Measurements from ENCODE around the gene CCL17.
A peak's percentile ranks its signal among the peaks of the same experiment; 100 is the strongest.

The CCL17 gene

GRCh38 chr16:57427307-57427706 is 22.7 kb downstream of the CCL17 start:
- H3K27ac ChIP-seq (ENCODE audit: extremely low read depth, low read depth, low read length), result no peak overlapping the region
- ChIA-PET POLR2A (interaction anchor here (1.2 kb wide), 1 partner anchor 35 kb away, joined by 3 read pairs; the partner anchor contains the start of gene POLR2C), CTCF (interaction anchor here (2.3 to 11.5 kb wide), 2 partner anchors 9 to 124 kb away, joined by 16 to 290 read pairs; no protein-coding TSS in a partner anchor)
- peak; percentile 69 for TF ChIP-seq KLF1 (tag by site-specific recombination; IDR thresholded peaks at IDR 0.05)
- no peak for TF ChIP-seq TCF7L2 (IDR thresholded peaks at IDR 0.05; ENCODE audit: borderline replicate concordance, low read depth, low read length)
- peaks cover 22 to 55% of the 10 kb centered on the region in 2 experiments for H3K36me3 ChIP-seq (ENCODE audit: control insufficient read depth in 2 of 2, insufficient read depth in 1 of 2, low read length in 2 of 2)
- H3K4me1 ChIP-seq (ENCODE audit: control insufficient read depth, insufficient read depth, low read length), result no peaks in the 10 kb centered on the region
- no peak overlapping the region for H3K4me3 ChIP-seq (ENCODE audit: low read depth, low read length)
- H3K9me3 ChIP-seq (ENCODE audit: control insufficient read depth, insufficient read depth, low read depth, low read length), result no peaks in the 10 kb centered on the region

- H3K4me1 ChIP-seq (ENCODE audit: control insufficient read depth, insufficient read depth, low read length), result no peaks in the 10 kb centered on the region
- H3K36me3 ChIP-seq (ENCODE audit: control insufficient read depth in 2 of 2, insufficient read depth in 1 of 2, low read length in 2 of 2), result peaks cover 25 to 60% of the 10 kb centered on the region in 2 experiments
- H3K4me3 ChIP-seq (ENCODE audit: low read depth, low read length), result no peak overlapping the region
- TF ChIP-seq ZNF214 (tag by site-specific recombination; IDR thresholded peaks at IDR 0.05; ENCODE audit: borderline replicate concordance) (no peak), ZNF555 (tag by site-specific recombination; conservative IDR thresholded peaks at IDR 0.05) (no peak), SP7 (tag by site-specific recombination; IDR thresholded peaks at IDR 0.05) (peak; percentile 56; the same call in 1 of the 2 replicates)
- CTCF ChIA-PET, result interaction anchor here (2.3 kb wide), 1 partner anchor 10 kb away, joined by 16 read pairs; no protein-coding TSS in a partner anchor
- POLR2A ChIA-PET, result no interaction called here
- no peak overlapping the region for H3K27ac ChIP-seq (ENCODE audit: extremely low read depth, low read depth, low read length)
- no peaks in the 10 kb centered on the region for H3K9me3 ChIP-seq (ENCODE audit: control insufficient read depth, insufficient read depth, low read depth, low read length)
Observed at GRCh38 chr16:57427824-57428223, 23.3 kb downstream of the CCL17 start.

- ChIA-PET POLR2A (no interaction called here), CTCF (interaction anchor here (0.9 to 1.5 kb wide), 3 partner anchors 8 to 13 kb away, joined by 4 to 7 read pairs (median 7); no protein-coding TSS in a partner anchor)
- Histone ChIP-seq H3K4me1 (ENCODE audit: control insufficient read depth, insufficient read depth, low read length) (no peaks in the 10 kb centered on the region), H3K9me3 (ENCODE audit: control insufficient read depth, insufficient read depth, low read depth, low read length) (no peaks in the 10 kb centered on the region), H3K4me3 (ENCODE audit: low read depth, low read length) (no peak overlapping the region), H3K36me3 (ENCODE audit: control insufficient read depth in 2 of 2, insufficient read depth in 1 of 2, low read length in 2 of 2) (peaks cover 37 to 91% of the 10 kb centered on the region in 2 experiments), H3K27ac (ENCODE audit: extremely low read depth, low read depth, low read length) (no peak overlapping the region)
- no peak for TF ChIP-seq ZNF645 (tag by site-specific recombination; IDR thresholded peaks at IDR 0.05)
- TF ChIP-seq ZSCAN16 (tag by site-specific recombination; IDR thresholded peaks at IDR 0.05), result no peak
Observed at GRCh38 chr16:57430955-57431354, 26.4 kb downstream of the CCL17 start.

GRCh38 chr16:57432505-57432904 is 27.9 kb downstream of the CCL17 start:
- POLR2A ChIA-PET, result interaction anchor here (1.4 kb wide), 1 partner anchor 15 kb away, joined by 6 read pairs; the partner anchor contains the start of genes CIAPIN1 and COQ9

GRCh38 chr16:57432989-57433388 is 28.4 kb downstream of the CCL17 start:
- H3K4me3 ChIP-seq (ENCODE audit: low read depth, low read length), result no peak overlapping the region
- no peaks in the 10 kb centered on the region for H3K9me3 ChIP-seq (ENCODE audit: control insufficient read depth, insufficient read depth, low read depth, low read length)
- ChIA-PET CTCF (interaction anchor here (1.0 to 2.3 kb wide), 6 partner anchors 11 to 133 kb away, joined by 3 to 11 read pairs (median 4); no protein-coding TSS in a partner anchor), POLR2A (interaction anchor here (1.4 kb wide), 1 partner anchor 14 kb away, joined by 6 read pairs; the partner anchor contains the start of genes CIAPIN1 and COQ9)
- H3K4me1 ChIP-seq (ENCODE audit: control insufficient read depth, insufficient read depth, low read length), result no peaks in the 10 kb centered on the region
- H3K36me3 ChIP-seq (ENCODE audit: control insufficient read depth in 2 of 2, insufficient read depth in 1 of 2, low read length in 2 of 2), result peaks cover 48 to 96% of the 10 kb centered on the region in 2 experiments
- no peak overlapping the region for H3K27ac ChIP-seq (ENCODE audit: extremely low read depth, low read depth, low read length)
- no peak for TF ChIP-seq RBAK (tag by site-specific recombination; IDR thresholded peaks at IDR 0.05)
- TF ChIP-seq ZBTB1 (tag by site-specific recombination; IDR thresholded peaks at IDR 0.05), result no peak
- no peak for TF ChIP-seq ZBTB44 (tag by site-specific recombination; IDR thresholded peaks at IDR 0.05)
- no peak for TF ChIP-seq ZNF830 (tag by site-specific recombination; IDR thresholded peaks at IDR 0.05; ENCODE audit: low read depth)
- TF ChIP-seq AEBP2 (tag by site-specific recombination; IDR thresholded peaks at IDR 0.05; ENCODE audit: borderline replicate concordance), result no peak
- TF ChIP-seq BCL11B (tag by site-specific recombination; IDR thresholded peaks at IDR 0.05; ENCODE audit: low read depth), result no peak
- no peak for TF ChIP-seq ZNF626 (tag by site-specific recombination; IDR thresholded peaks at IDR 0.05)

More at GRCh38 chr16:57432505-57432904, 27.9 kb downstream of the CCL17 start:
- TF ChIP-seq ZIC2 (tag by site-specific recombination; IDR thresholded peaks at IDR 0.05) (0 out of 2 replicates have a peak, but pooled peaks have one; percentile 21), ZNF362 (tag by site-specific recombination; IDR thresholded peaks at IDR 0.05) (no peak), ZNF707 (tag by site-specific recombination; IDR thresholded peaks at IDR 0.05) (no peak), ZNF596 (tag by site-specific recombination; IDR thresholded peaks at IDR 0.05) (no peak), GLI4 (tag by site-specific recombination; IDR thresholded peaks at IDR 0.05) (no peak)
- CTCF ChIA-PET, result interaction anchor here (1.0 to 2.3 kb wide), 5 partner anchors 10 to 88 kb away, joined by 3 to 11 read pairs (median 5); no protein-coding TSS in a partner anchor
- no peaks in the 10 kb centered on the region for H3K9me3 ChIP-seq (ENCODE audit: control insufficient read depth, insufficient read depth, low read depth, low read length)
- H3K36me3 ChIP-seq (ENCODE audit: control insufficient read depth in 2 of 2, insufficient read depth in 1 of 2, low read length in 2 of 2), result peaks cover 48 to 96% of the 10 kb centered on the region in 2 experiments
- H3K27ac ChIP-seq (ENCODE audit: extremely low read depth, low read depth, low read length), result no peak overlapping the region
- H3K4me1 ChIP-seq (ENCODE audit: control insufficient read depth, insufficient read depth, low read length), result no peaks in the 10 kb centered on the region
- no peak overlapping the region for H3K4me3 ChIP-seq (ENCODE audit: low read depth, low read length)
